Hematopoietic multipotent progenitor cell treated with erythropoietin and hydrocortisone succinate and interleukin-3 and kit ligand, for 4 days (in vitro differentiated cells): Measurements from ENCODE around the gene CEP170B.
"Not testable (repeated sequence)": the region's sequence is repeated elsewhere in the genome, so short reads cannot be mapped to it uniquely, and the experiment has no call there.

Experiments used
- DNase-seq: peaks from one replicate; pipeline ENCODE4 v3.0.0-alpha.2; 2015

Gene CEP170B

GRCh38 chr14:104865081-104865630 is at the start of gene CEP170B:
Gene CEP170B (plus strand): TSS chr14:104865268. CDS start chr14:104868451, 3,183 bp downstream.
- peak; percentile 50 for DNase-seq

- DNase-seq, result no peak
Observed at GRCh38 chr14:104816616-104816884, 48.5 kb upstream of the CEP170B start.

GRCh38 chr14:104817930-104818713 is 46.9 kb upstream of the CEP170B start:
- DNase-seq, result no peak

GRCh38 chr14:104818714-104819161 is 46.3 kb upstream of the CEP170B start:
- DNase-seq, result no peak

DNA sequence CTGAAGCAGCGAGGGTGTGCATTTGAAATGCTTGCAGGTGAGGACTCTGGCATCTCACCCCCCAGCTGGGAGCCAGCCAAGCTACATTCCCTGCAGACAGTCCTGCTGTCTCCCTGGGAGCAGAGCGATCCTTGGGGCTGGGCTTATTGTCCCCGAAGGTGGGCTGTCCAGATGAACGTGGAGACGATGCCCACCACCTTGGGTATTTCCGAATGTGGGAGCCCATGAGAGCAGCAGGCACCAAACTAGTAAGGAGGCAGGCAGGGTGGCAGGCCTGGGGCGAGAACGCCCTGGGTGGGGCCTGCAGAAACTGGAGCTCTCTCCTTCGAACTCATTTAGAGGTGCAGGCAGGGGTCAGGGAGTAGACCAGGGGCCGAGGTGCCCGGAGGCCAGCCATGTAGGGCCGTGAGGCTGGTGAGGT is 45.7 kb upstream of the CEP170B start:
- no peak for DNase-seq

DNA sequence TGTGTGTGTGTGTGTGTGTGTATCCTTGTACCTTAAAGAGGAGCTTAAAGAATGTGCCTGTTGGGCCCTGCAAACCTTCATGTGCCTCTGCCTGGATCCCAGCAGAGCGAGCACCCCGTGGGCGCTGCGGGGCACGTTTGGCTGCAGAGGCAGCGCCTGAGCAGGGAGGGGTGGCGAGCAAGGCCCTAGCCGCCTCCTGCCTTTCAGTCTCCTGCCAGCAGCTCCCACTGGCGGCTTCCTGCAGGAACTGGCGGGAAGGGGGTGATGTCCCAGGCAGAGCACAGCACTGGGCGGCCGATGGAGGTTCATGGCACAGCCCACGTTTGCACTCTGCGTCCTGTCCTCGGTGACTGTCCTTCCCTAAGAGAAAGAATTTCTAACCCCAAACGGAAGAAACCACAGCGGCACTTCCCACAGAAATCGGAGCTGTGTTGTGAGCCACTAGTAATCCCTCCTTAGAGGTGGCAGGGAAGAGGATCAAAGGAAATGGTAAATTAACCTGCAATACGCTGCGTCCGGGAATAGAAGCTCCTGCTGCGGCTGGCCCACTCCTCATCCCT is 44.3 kb upstream of the CEP170B start:
- no peak for DNase-seq

GRCh38 chr14:104821229-104821945 is 43.7 kb upstream of the CEP170B start:
- no peak for DNase-seq

DNA sequence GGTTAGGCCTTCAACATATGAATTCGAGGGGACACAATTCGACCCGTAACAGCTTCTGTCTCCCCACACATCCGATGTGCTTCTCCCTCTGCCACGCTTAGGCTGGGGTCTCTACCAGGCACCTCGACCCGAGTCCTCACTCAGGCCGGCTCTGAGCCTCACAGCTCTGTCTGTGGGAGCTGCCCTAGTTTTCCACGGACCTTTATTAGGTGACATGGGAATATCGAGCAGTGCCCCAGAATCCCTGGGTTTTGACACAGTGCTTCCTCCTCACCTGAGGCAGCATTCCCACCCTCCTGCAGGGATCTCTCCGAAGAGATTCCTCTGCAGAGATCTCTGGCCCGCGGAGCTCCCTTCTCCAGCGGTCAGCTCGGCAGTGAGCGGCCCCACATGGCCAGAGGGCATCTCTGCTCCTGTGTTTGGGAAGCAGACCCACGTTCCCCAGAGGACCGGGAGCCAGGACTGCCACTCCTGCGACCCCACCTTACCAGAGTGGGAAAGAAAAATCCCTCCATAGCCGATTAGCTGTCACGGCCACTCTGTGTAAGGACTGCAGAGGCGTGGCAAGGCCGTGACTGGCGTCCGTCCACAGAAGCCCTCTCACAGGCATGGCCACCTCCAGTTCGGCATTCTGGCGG is 43.0 kb upstream of the CEP170B start:
- DNase-seq, result no peak

DNA sequence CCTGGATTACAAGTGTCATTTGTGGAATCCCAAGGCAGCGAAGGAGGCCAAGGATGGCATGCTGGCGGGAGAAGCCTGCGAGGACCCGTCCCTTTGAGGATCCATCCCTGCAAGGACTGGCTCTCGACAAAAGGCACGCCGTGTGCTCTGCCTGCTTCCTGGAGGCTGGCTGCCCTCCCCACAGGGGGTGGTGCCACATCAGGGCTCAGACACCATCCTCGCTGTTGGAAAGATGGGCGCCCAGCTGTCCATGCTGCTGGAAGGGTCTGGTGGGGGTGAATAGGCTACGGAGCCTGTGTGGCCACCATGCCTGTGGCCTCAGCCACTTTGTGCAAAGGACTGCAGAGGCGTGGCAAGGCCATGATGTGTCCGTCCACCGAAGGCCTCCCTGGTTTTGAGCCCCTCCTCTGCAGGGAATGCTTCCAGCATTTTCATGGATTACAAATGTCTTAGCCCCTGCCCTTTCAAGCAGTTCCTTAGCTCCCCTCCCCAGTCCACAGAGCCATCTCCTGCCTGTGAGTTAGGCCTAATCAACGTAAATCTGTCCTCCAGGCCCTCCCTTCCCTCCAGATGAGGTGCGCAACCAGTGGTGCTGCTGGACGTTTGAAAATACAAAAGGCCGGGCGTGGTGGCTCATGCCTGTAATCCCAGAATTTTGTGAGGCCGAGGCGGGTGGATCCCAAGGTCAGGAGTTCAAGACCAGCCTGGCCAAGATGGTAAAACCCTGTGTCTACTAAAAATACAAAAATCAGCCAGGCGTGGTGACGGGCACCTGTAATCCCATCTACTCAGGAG is 42.0 kb upstream of the CEP170B start:
- DNase-seq, result no peak

- DNase-seq, result no peak
Observed at GRCh38 chr14:104824353-104824997, 40.6 kb upstream of the CEP170B start.

DNA sequence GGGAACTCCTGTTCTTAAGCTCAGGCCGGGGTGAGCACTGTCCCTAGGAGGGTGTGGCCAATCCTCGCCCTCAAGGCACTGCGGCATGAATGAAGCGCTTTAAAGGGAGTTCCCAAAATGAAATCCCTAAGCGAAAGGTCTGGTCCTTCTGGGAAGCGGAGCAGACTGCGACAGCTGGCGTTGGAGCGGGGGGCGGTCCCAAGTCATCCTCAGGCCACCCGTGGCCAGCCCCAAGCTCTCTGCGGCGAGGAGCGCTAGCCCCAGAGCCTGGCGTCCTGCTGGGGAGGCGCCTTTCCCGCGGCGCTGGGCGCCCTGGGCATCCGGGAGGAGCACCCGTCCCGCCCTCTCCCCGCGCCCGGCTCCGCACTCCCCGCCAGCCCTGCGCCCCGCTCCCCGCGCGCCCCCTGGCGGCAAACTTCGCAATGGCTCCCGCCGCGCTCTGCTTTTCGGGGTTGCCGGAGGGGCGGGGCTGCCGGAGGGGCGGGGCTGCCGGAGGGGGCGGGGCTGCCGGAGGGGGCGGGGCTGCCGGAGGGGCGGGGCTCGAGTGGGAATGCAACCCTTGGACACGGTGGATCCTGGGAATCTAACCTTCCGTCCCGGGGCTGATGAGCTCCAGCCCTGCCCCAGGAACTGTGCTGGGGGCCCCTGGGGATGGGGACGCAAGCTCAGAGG is 38.7 kb upstream of the CEP170B start:
- DNase-seq, result peak; percentile 90

DNA sequence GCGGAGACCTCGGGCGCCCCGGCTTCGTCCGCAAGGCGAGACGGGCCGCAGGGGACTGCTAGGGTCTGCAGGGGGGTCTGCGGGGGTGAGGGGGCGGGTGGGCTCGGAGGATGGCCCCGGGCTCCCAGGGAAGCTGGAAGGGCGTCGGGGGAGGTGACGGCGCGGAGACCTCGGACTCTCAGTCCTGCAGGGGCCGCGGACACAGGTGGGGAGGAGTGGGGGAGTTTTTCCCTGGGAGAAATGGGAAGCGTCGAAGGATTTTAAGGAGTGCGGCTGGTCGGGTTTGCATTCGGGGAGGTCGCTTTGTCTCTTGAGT is 38.2 kb upstream of the CEP170B start:
- DNase-seq, result no peak

- DNase-seq, result peak; percentile 84
Observed at GRCh38 chr14:104827177-104828055, 37.7 kb upstream of the CEP170B start.

- no peak for DNase-seq
Observed at GRCh38 chr14:104830781-104831180, 34.3 kb upstream of the CEP170B start.

- DNase-seq, result not testable (repeated sequence)
Observed at GRCh38 chr14:104836171-104836935, 28.7 kb upstream of the CEP170B start.

DNA sequence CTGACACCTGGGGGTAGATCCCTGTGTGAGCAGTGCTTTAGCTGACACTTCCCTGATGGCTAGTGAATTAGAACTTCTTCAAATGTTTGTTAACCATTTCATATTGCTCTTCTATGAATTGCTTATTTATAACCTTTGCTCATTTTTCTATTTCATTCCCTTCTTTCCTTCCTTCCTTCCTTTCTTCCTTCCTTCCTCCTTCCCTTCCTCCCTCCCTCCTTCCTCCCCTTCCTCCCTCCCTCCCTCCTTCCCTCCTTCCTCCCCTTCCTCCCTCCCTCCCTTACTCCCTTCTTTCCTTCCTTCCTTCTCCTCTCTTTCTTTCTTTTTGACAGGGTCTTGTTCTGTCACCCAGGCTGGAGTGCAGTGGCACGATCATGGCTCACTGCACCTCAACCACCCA is 23.3 kb upstream of the CEP170B start:
- no peak for DNase-seq

- no peak for DNase-seq
Observed at GRCh38 chr14:104843006-104843405, 22.1 kb upstream of the CEP170B start.

DNA sequence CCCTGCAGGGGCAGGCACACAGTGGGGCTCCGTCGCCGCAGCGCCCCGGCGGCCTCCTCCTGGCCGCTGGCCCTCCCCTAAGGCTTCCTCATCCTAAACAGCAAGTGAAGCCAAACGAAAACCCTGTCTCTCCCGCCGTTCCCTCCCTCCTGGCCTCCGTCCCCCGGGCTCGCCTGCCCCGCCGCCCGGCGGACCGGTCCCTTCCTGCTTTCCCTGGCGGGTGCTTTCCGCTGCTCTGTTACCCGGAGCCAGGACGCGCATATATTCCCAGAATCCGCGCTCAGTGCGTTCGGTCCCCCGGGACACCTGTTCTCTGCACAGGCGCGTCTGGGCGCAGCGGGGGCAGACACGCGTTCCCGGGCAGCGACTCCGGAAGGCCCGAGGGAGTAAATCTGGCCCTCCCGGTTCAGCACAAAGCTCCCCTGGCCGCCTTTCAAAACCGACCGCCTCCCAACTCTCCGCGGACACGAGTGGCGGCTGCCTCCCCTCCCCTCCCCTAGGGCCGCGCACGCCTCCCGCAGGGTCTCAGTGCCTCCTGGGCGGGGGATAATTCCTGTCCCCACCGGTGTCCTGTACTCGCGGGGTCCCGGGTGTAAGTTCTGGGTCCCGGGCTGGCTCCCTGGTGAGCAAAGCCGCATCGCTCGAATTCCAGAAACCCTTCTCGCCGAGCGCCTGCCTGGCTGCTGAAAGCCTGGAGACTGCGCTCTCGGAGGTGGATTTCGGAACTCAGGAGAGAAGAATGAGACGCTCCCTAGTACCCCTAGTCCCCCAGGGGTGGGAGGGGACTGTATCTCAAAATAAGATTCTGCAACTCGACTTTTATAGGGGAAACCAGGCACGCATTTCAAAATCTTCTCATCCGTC is 21.4 kb upstream of the CEP170B start:
- no peak for DNase-seq
